ENCODE data around the gene MTOR.

- TF ChIP-seq POLR2AphosphoS5 (IDR thresholded peaks at IDR 0.05; ENCODE audit: borderline replicate concordance, low read depth, low read length): no peak
- no peak for TF ChIP-seq EZH2 (IDR thresholded peaks at IDR 0.05)
- no peak for TF ChIP-seq FOXP2 (optimal IDR thresholded peaks at IDR 0.05; ENCODE audit: control extremely low read depth, extremely low read length, insufficient read depth)
Measured at GRCh38 chr1:11058026-11058425, 204.3 kb downstream of the MTOR start.
